Skeletal muscle cell (primary cell): ENCODE data around the gene TMA7.

Source experiments
- DNase-seq: peaks from one replicate; pipeline ENCODE4 v3.0.0-alpha.2; 2010; ENCODE audit warnings: low read depth
- H3K4me3 ChIP-seq: 2 replicates; pipeline ENCODE4 v1.5.1; 2011; ENCODE audit warnings: low read depth, mild to moderate bottlenecking, control low read depth, low read length, moderate library complexity

Gene TMA7

DNA sequence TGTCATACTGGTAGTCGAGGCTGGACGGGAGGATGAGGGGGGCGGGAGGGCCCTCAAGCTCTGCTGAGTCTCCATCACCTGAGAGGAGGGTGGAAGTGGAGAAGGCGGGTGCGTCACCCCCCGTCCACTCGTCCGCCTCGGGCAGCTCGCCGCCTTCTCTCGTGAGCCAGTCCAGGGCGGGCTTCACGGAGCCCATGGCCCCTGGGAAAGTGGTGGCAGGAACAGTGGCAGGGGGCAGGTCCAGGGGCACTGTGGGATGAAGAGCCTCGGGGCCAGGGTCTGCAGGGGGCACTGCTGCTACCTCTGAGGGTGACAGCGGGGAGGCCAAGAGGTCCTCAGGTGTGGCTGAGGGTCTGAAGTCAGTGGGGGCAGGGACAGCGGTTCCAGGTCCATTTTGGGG is 20.5 kb upstream of the TMA7 start:
- DNase-seq = no peak
- H3K4me3 ChIP-seq = no peak overlapping the region

GRCh38 chr3:48420561-48420960 is 19.5 kb upstream of the TMA7 start:
- H3K4me3 ChIP-seq = no peak overlapping the region
- no peak for DNase-seq

DNA sequence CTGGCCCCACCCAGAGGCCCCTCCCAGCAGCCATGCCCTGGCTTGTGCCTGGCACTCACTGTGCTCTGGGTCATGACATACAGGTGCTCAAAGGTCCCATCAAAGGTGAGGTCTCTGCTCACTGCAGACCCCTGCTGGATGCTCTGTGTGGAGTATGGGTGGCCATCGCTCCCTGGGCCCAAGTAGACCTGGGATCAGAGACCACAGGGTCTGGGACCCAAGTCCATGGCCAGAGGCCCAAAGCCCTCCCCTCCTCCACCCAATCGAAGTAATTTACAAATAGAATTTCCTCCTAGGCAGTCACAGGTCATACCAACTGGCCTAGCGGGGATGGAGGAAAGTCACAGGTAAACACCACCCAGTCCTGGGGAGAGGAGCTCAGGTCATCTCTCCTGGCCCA is 17.8 kb upstream of the TMA7 start:
- no peak overlapping the region for H3K4me3 ChIP-seq
- no peak for DNase-seq

DNA sequence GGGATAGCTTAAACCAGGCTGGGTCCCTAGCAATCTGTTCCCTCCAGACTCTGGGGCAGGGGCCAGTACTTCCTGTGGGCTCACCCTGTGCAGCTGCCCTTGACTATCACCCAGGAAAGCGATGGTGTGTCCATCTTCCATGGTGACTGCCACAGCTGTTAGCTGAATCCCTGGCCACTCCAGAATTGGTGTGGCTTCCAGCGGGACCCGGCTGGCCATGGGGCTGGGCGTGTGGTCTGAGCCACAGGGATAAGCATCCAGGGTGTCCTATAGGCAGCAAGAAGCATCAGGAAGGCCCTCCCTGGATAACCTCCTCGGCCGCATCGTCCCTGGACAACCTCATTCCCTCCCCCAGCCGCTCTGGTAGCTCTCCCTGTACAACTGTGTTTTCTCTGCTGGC is 17.4 kb upstream of the TMA7 start:
- DNase-seq = no peak

GRCh38 chr3:48423241-48423882 is 16.7 kb upstream of the TMA7 start:
- no peak overlapping the region for H3K4me3 ChIP-seq
- DNase-seq = no peak

More for the DNA sequence above, 17.4 kb upstream of the TMA7 start:
- no peak overlapping the region for H3K4me3 ChIP-seq

DNA sequence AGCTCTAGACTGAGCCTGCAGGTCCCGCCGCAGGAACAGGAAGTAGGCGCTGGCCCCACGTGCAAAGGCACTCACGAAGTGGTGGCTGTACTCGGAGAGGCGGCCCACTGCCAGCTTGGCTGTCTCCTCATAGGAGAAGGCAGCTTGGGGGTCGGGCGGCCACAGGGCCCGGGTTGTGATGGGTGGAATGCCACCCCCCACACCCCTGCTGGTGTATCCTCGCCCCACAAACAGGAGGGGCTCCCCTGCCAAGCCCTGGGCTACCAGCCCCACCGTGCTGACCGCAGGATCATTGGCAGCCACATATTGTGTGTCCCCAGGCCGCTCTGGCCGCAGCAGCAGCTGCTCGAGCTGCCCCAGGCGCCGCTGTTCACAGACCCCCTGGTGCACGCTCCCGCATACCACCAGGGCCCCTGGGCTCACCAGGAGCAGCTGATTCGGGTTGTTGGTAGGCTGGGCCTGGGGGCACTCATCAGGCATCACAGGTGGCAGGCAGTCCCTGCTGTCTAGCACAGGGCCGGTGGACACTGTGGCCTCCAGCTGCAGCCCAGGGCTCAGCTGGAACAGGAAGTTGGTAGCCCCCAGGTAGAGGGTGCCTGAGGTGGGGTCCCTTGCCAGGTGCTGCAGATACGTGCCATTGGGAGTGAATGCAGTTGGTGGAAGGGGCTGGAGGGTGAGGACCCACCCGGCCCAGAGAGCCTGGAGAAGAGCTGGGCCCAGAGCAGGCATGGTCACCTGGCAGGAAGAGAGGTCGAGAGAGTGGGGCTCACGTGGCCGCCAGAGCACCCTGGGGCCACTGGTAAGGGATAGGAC is 16.0 kb upstream of the TMA7 start:
- no peak overlapping the region for H3K4me3 ChIP-seq
- no peak for DNase-seq

GRCh38 chr3:48425281-48425812 is 14.7 kb upstream of the TMA7 start:
- DNase-seq = no peak
- H3K4me3 ChIP-seq = no peak overlapping the region

GRCh38 chr3:48426401-48426909 is 13.6 kb upstream of the TMA7 start:
- H3K4me3 ChIP-seq = no peak overlapping the region
- no peak for DNase-seq

DNA sequence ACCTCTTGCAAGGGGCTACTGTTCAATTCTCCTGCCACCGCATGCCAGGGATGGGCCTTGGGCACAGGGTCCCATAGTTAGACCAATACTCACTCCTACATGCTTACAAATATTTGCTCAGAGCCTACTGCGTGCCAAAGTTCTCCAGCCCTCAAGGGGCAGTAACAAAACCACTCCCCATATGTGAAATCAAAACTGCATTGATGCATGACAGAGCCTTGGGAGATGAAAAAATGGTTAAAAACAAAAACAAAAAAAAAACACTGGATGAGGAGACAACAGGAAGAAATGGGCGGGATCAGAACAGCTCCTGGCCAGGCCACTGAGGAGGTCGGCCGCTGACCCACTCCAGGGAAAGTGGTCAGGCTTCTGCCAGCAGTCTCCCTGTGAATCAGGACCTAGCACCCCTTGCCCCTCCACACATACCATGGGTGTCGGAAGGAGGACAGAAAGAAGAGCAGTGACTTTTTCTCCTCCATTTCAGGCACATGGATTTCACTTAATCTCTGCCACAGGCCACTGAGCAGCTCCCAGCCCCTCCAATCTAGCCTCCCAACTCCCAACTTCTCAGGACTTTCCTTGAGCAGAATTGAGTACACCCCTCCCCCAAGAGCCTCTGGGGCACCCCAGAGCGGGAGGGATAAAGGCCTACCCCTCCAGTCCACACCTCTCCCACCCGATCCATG is 13.0 kb upstream of the TMA7 start:
- no peak overlapping the region for H3K4me3 ChIP-seq
- DNase-seq = no peak

- DNase-seq = no peak
- no peak overlapping the region for H3K4me3 ChIP-seq
These were observed 12.5 kb upstream of the TMA7 start for GRCh38 chr3:48427630-48427962.

- peak overlapping the region; percentile 65 for H3K4me3 ChIP-seq
These were observed 11.9 kb upstream of the TMA7 start for GRCh38 chr3:48428088-48428571.

DNA sequence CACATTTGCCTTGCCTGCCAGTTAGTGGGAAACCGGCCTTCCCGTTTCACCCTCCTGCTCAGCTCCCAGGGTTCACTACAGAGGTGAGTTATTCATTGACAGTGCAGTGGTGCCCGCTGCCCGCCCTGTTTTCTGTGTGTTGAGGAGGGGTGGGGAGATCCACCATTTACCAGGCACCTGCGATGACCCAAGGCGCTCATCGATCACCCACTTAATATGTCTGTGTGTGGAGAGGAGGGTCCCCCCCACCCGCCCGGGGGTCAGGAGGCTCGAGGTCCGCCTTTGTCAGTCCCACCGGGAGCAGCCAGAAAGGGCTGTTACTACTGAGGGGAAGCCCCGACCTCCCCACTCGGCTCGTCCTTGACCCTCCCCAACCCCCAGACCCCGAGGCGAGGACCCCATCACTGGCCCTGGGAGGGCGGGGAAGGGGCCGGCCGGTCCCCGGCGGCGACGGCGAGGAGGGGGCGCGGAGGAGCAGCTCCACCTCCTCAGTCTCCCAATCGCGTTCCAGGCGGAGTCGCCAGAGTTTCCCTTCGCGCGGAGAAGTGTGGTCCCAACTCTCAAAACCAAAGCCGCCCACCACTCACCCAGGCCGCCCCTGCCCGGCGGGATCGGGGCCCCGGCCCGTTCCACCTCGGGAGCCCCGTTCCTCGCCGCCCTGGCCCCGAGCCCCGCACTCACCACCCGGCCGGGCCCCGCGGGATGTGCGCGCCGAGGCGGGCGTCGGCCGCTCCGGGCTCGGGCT is 11.3 kb upstream of the TMA7 start:
- H3K4me3 ChIP-seq = peak overlapping the region; percentile 65
- no peak for DNase-seq

More at GRCh38 chr3:48428088-48428571, 11.9 kb upstream of the TMA7 start:
- no peak for DNase-seq

- no peak for DNase-seq
- H3K4me3 ChIP-seq = peak overlapping the region; percentile 65
These were observed 10.6 kb upstream of the TMA7 start for GRCh38 chr3:48429317-48429959.

- DNase-seq = peak; percentile 42
- H3K4me3 ChIP-seq = peak within 1 kb of the TSS; percentile 65
These were observed 9.9 kb upstream of the TMA7 start, which contains the start of gene PLXNB1 for GRCh38 chr3:48429960-48430707. Gene PLXNB1, minus strand, starts transcription at chr3:48430086. Its CDS starts 5,475 bp downstream, at chr3:48424611.

DNA sequence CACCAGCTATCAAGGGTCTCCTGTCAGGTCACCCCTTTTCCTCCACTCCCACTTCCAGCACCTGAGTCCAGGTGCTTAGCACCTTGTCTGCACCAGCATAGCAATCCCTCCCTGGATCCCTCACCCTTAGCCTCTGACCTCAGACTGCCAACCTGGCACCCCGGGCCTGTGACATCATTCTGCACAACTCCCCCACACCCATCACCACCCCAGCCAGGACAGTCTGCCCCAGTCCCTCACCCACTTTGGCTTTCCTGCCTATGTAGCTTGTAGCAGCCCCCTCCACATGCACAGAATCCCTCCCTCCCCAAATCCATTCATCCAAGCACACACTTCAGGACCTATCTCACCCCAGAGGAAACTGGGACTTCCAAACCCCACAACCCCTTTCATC is 9.4 kb upstream of the TMA7 start:
- DNase-seq = no peak
- H3K4me3 ChIP-seq = no peak overlapping the region

GRCh38 chr3:48431224-48432029 is 8.6 kb upstream of the TMA7 start:
- no peak for DNase-seq
- H3K4me3 ChIP-seq = no peak overlapping the region
